Activated T-cell treated with anti-CD3 and anti-CD28 coated beads, Interleukin-2, amount 50 U/mL, for 72 hours (primary cell): ENCODE data around the gene MAGEB1. TPM values are rescaled to one million over a fixed set of nuclear protein-coding genes. Genes with fewer than 3 reads are reported as not detected.

Source experiments
- ATAC-seq, 2 donors: fragments of 150-1000 bp; cut with Tn5 transposase; replicated peaks in 1 of 2; 2 replicates each; pipeline ENCODE4 v1.10.0; 2021; ENCODE audit warnings: moderate library complexity in 2 of 2, mild to moderate bottlenecking in 1 of 2
- DNase-seq, 2 donors: peaks; one replicate each; pipeline ENCODE4 v3.0.0; 2021 to 2022; ENCODE audit warnings: mixed read lengths in 1 of 2
- H3K27ac Mint-ChIP-seq: one replicate; pipeline ENCODE4 v1.8.0; 2022; ENCODE audit warnings: mild to moderate bottlenecking, moderate library complexity, mixed read lengths
- H3K27me3 Mint-ChIP-seq: one replicate; pipeline ENCODE4 v1.8.0; 2022; ENCODE audit warnings: low read depth, mixed read lengths
- H3K36me3 Mint-ChIP-seq, 2 donors: one replicate each; pipeline ENCODE4 v1.8.0; 2022; ENCODE audit warnings: mixed read lengths in 2 of 2, mild to moderate bottlenecking in 1 of 2; ENCODE audit not compliant: insufficient read depth in 2 of 2
- H3K4me1 Mint-ChIP-seq: one replicate; pipeline ENCODE4 v1.8.0; 2022; ENCODE audit warnings: low read depth, mixed read lengths
- H3K4me3 Mint-ChIP-seq, 2 donors: one replicate each; pipeline ENCODE4 v1.8.0; 2022; ENCODE audit warnings: mild to moderate bottlenecking in 2 of 2, mixed read lengths in 2 of 2, moderate library complexity in 2 of 2
- H3K9me3 Mint-ChIP-seq, 2 donors: one replicate each; pipeline ENCODE4 v1.8.0; 2022; ENCODE audit warnings: mixed read lengths in 2 of 2
- total RNA-seq, 2 donors: library from RNA; stranded (reverse); gene quantifications; one replicate each; pipeline ENCODE4 v1.2.3, GENCODE V29; 2022

The MAGEB1 gene
- total RNA-seq, 2 donors from 2014 or later = not detected

- no peaks in the 10 kb centered on the region for H3K36me3 Mint-ChIP-seq
- no peak overlapping the region for H3K27ac Mint-ChIP-seq
Measured at GRCh38 chrX:30261012-30261411, 14.1 kb downstream of the MAGEB1 start.

GRCh38 chrX:30262763-30263162 lies 15.8 kb downstream of the MAGEB1 start:
- no peak overlapping the region for H3K4me3 Mint-ChIP-seq
- no peak overlapping the region for H3K27ac Mint-ChIP-seq
- DNase-seq = no peak

More at GRCh38 chrX:30261012-30261411, 14.1 kb downstream of the MAGEB1 start:
- Mint-ChIP-seq H3K9me3 (peaks cover 0 to 2% of the 10 kb centered on the region in 2 donors), H3K27me3 (no peaks in the 10 kb centered on the region), H3K4me3 (no peak overlapping the region), H3K4me1 (no peaks in the 10 kb centered on the region)
- DNase-seq (no peak), ATAC-seq (no peak)

GRCh38 chrX:30270639-30271038 lies 23.7 kb downstream of the MAGEB1 start:
- no peak for DNase-seq
- Mint-ChIP-seq H3K9me3 (no peaks in the 10 kb centered on the region), H3K4me1 (no peaks in the 10 kb centered on the region), H3K27ac (no peak overlapping the region), H3K36me3 (no peaks in the 10 kb centered on the region), H3K4me3 (no peak overlapping the region), H3K27me3 (peaks cover 9% of the 10 kb centered on the region)
- no peak for ATAC-seq

More at GRCh38 chrX:30262763-30263162, 15.8 kb downstream of the MAGEB1 start:
- no peak for ATAC-seq
- Mint-ChIP-seq H3K27me3 (no peaks in the 10 kb centered on the region), H3K9me3 (no peaks in the 10 kb centered on the region), H3K36me3 (no peaks in the 10 kb centered on the region), H3K4me1 (no peaks in the 10 kb centered on the region)

- ATAC-seq (no peak), DNase-seq (no peak)
- no peak overlapping the region for H3K27ac Mint-ChIP-seq
- no peak overlapping the region for H3K4me3 Mint-ChIP-seq
- no peaks in the 10 kb centered on the region for H3K36me3 Mint-ChIP-seq
- peaks cover 4% of the 10 kb centered on the region for H3K27me3 Mint-ChIP-seq
- no peaks in the 10 kb centered on the region for H3K9me3 Mint-ChIP-seq
- peaks cover 6% of the 10 kb centered on the region for H3K4me1 Mint-ChIP-seq
Measured at GRCh38 chrX:30275498-30275897, 28.6 kb downstream of the MAGEB1 start.

- no peak for DNase-seq
- Mint-ChIP-seq H3K27me3 (peaks cover 10% of the 10 kb centered on the region), H3K4me3 (no peak overlapping the region), H3K36me3 (no peaks in the 10 kb centered on the region), H3K9me3 (no peaks in the 10 kb centered on the region), H3K27ac (no peak overlapping the region), H3K4me1 (peaks cover 12% of the 10 kb centered on the region)
- no peak for ATAC-seq
Measured at GRCh38 chrX:30278365-30278764, 31.4 kb downstream of the MAGEB1 start.

- no peaks in the 10 kb centered on the region for H3K9me3 Mint-ChIP-seq
- H3K4me3 Mint-ChIP-seq = no peak overlapping the region
- H3K27ac Mint-ChIP-seq = no peak overlapping the region
- DNase-seq (no peak), ATAC-seq (no peak)
- no peaks in the 10 kb centered on the region for H3K36me3 Mint-ChIP-seq
- H3K4me1 Mint-ChIP-seq = peaks cover 17% of the 10 kb centered on the region
- peaks cover 22% of the 10 kb centered on the region for H3K27me3 Mint-ChIP-seq
Measured at GRCh38 chrX:30280428-30280827, 33.5 kb downstream of the MAGEB1 start.

- no peak overlapping the region for H3K4me3 Mint-ChIP-seq
- no peaks in the 10 kb centered on the region for H3K9me3 Mint-ChIP-seq
- H3K27me3 Mint-ChIP-seq = peaks cover 22% of the 10 kb centered on the region
- no peak for DNase-seq
- peaks cover 17% of the 10 kb centered on the region for H3K4me1 Mint-ChIP-seq
- no peak for ATAC-seq
- no peak overlapping the region for H3K27ac Mint-ChIP-seq
- H3K36me3 Mint-ChIP-seq = no peaks in the 10 kb centered on the region
Measured at GRCh38 chrX:30282527-30282926, 35.6 kb downstream of the MAGEB1 start.

GRCh38 chrX:30283456-30284200 lies 36.7 kb downstream of the MAGEB1 start:
- Mint-ChIP-seq H3K4me1 (peaks cover 17% of the 10 kb centered on the region), H3K4me3 (no peak overlapping the region), H3K27ac (no peak overlapping the region), H3K36me3 (no peaks in the 10 kb centered on the region), H3K9me3 (no peaks in the 10 kb centered on the region), H3K27me3 (peaks cover 22% of the 10 kb centered on the region)
- DNase-seq = no peak
- ATAC-seq = peak; percentile 49 to 53

GRCh38 chrX:30296408-30297254 lies 49.7 kb downstream of the MAGEB1 start:
- Mint-ChIP-seq H3K4me3 (no peak overlapping the region), H3K4me1 (no peaks in the 10 kb centered on the region), H3K9me3 (no peaks in the 10 kb centered on the region), H3K27me3 (peaks cover 17% of the 10 kb centered on the region), H3K36me3 (no peaks in the 10 kb centered on the region), H3K27ac (no peak overlapping the region)
- DNase-seq = no peak
- peak; percentile 45 to 57 for ATAC-seq

GRCh38 chrX:30301208-30301607 lies 54.3 kb downstream of the MAGEB1 start:
- DNase-seq = no peak
- Mint-ChIP-seq H3K9me3 (no peaks in the 10 kb centered on the region), H3K36me3 (no peaks in the 10 kb centered on the region), H3K4me3 (no peak overlapping the region), H3K27ac (no peak overlapping the region), H3K27me3 (peaks cover 26% of the 10 kb centered on the region), H3K4me1 (no peaks in the 10 kb centered on the region)
- no peak for ATAC-seq

Other genes with a start within 250 kb of the MAGEB1 start
- not detected for gene MAGEB2, start 31.6 kb upstream of the MAGEB1 start, total RNA-seq
- gene MAGEB3, start 16.5 kb upstream of the MAGEB1 start, total RNA-seq = not detected
- gene MAGEB4, start 5.1 kb upstream of the MAGEB1 start, total RNA-seq = not detected
- gene NR0B1, start 62.2 kb downstream of the MAGEB1 start, total RNA-seq = not detected